GM12891 (cell line): ENCODE results near the gene CA9.
A peak's percentile ranks its signal among the peaks of the same experiment; 100 is the strongest.

ENCODE experiments used
- DNase-seq: peaks from one replicate; pipeline ENCODE4 v3.0.0; 2011; ENCODE audit warnings: low spot score; ENCODE audit not compliant: insufficient read length
- FAIRE-seq: peaks from 2 replicates; lab custom pipeline; 2011; peaks lifted over from hg19 to GRCh38; lab: Jason Lieb, UNC
- PAX5 ChIP-seq: IDR thresholded peaks from 2 replicates; pipeline ENCODE4 v1.6.1; 2011; ENCODE audit warnings: low read length, moderate library complexity, mild to moderate bottlenecking; ENCODE audit not compliant: insufficient read depth, severe bottlenecking
- POLR2A ChIP-seq: IDR thresholded peaks from 2 replicates; pipeline ENCODE4 v1.6.1; 2011; ENCODE audit warnings: low read depth, low read length, control low read depth
- POLR2AphosphoS5 ChIP-seq: IDR thresholded peaks from 2 replicates; pipeline ENCODE4 v1.6.1; 2011; ENCODE audit warnings: low read depth, low read length, control low read depth
- POU2F2 ChIP-seq: IDR thresholded peaks from 2 replicates; pipeline ENCODE4 v1.6.1; 2011; ENCODE audit warnings: low read depth, mild to moderate bottlenecking, control low read depth, low read length, moderate library complexity
- SPI1 ChIP-seq: IDR thresholded peaks from 2 replicates; pipeline ENCODE4 v1.6.1; 2011; ENCODE audit warnings: low read depth, low read length, control low read depth
- TAF1 ChIP-seq: IDR thresholded peaks from 2 replicates; pipeline ENCODE4 v1.6.1; 2011; ENCODE audit warnings: low read depth, low read length, control low read depth

The CA9 gene

GRCh38 chr9:35659340-35659739, 14.4 kb upstream of the CA9 start:
- DNase-seq (no peak), FAIRE-seq (peak; percentile 35)
- TF ChIP-seq PAX5 (no peak), POLR2AphosphoS5 (no peak), POLR2A (no peak), SPI1 (no peak), POU2F2 (no peak), TAF1 (no peak)

- TF ChIP-seq POLR2A (no peak), TAF1 (no peak), POU2F2 (no peak), POLR2AphosphoS5 (no peak), SPI1 (no peak), PAX5 (no peak)
- DNase-seq, result no peak
- no peak for FAIRE-seq
Observed at GRCh38 chr9:35660966-35661415, 12.7 kb upstream of the CA9 start.

GRCh38 chr9:35661756-35662350, 11.9 kb upstream of the CA9 start:
- no peak for FAIRE-seq

GRCh38 chr9:35662437-35662836, 11.3 kb upstream of the CA9 start:
- DNase-seq (no peak), FAIRE-seq (no peak)
- TF ChIP-seq SPI1 (no peak), POLR2AphosphoS5 (no peak), POU2F2 (no peak), TAF1 (no peak), PAX5 (no peak), POLR2A (no peak)

More at GRCh38 chr9:35661756-35662350, 11.9 kb upstream of the CA9 start:
- no peak for TF ChIP-seq POLR2AphosphoS5
- no peak for TF ChIP-seq TAF1
- no peak for DNase-seq

GRCh38 chr9:35664531-35665470, 8.9 kb upstream of the CA9 start, which contains the start of gene ARHGEF39:
Gene ARHGEF39 (minus strand): TSS chr9:35665195. CDS start chr9:35665169, 26 bp downstream.
- peak; percentile 89 for DNase-seq
- TF ChIP-seq TAF1, result no peak
- TF ChIP-seq POLR2AphosphoS5, result peak; percentile 26; the same call in 1 of the 2 replicates
- FAIRE-seq, result peak; percentile 97

- FAIRE-seq (no peak), DNase-seq (no peak)
Observed at GRCh38 chr9:35665471-35665818, 8.3 kb upstream of the CA9 start.

GRCh38 chr9:35666045-35666444, 7.7 kb upstream of the CA9 start:
- no peak for TF ChIP-seq TAF1
- TF ChIP-seq POLR2AphosphoS5, result no peak
- no peak for FAIRE-seq
- DNase-seq, result no peak

More at GRCh38 chr9:35665471-35665818, 8.3 kb upstream of the CA9 start:
- no peak for TF ChIP-seq PAX5
- TF ChIP-seq POLR2AphosphoS5, result no peak
- no peak for TF ChIP-seq POU2F2
- TF ChIP-seq TAF1, result no peak
- no peak for TF ChIP-seq SPI1
- no peak for TF ChIP-seq POLR2A

- no peak for DNase-seq
- no peak for FAIRE-seq
- TF ChIP-seq POLR2A (no peak), POLR2AphosphoS5 (no peak), PAX5 (no peak), SPI1 (no peak)
Observed at GRCh38 chr9:35666549-35666948, 7.2 kb upstream of the CA9 start.

GRCh38 chr9:35667939-35668338, 5.8 kb upstream of the CA9 start:
- FAIRE-seq (no peak), DNase-seq (no peak)
- TF ChIP-seq TAF1, result no peak
- TF ChIP-seq SPI1, result no peak
